Measurements from ENCODE around the gene POU6F2.

The POU6F2 gene

DNA sequence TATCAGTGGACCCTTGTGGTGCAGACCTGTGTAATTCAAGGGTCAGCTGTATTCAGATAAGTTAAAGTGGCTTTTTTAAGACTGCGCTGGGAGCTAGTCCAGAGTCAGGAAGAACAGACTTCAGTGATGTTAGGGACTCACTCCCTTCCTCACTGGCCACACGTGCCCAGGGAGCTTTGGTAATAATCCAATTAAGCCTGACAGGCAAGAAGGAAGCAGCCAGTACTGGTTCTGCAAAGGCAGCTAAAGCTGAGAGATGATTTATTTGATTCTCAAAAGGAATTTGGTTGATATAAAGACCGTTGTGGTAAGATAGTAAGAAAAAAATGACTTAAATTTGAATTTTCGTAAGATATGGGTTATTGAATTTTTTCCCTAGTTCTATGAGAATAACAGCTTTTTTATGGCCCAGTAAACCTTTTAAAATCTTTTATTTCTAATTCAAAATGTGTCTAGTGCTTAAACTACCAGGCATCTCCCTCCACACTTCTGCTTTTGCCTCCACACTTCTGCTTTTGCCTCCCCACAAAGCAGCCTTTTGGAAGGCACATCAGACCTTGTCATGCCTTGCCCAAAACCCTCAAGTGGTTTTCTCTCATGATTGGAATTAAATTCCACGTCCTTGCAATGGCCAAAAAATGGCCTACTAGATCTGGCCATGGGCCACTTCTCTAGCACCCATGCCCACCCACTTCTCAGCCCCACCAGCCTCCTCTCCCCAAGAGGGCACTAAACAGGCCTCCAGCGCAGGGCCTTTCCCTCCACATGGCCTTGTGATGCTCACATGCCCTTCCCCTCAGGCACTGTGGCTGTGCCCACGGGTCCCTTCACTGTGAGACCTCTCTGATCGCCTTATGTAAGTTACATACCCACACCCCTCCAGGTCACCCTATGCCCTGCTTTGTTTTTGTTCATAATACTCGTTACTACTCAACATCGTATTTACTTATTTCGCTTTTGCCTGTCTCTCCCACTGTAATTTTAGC lies 92.5 kb downstream of the POU6F2 start:
- DNase-seq (ENCODE audit: low read depth in 2 of 2): no peak

DNA sequence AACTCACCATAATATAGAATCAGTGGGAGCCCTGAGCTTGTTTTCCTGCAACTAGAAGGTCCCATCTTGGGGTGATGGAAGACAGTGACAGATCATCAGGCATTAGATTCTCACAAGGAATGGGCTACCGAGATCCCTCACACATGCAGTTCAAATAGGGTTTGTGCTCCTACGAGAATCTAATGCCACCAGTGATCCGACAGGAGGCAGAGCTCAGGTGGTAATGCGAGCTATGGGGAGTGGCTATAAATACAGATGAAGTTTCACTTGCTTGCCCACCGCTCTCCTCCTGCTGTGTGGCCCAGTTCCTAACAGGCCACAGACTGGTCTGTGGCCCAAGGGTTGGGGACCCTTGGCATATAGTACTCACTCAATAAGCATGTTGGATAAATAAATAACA lies 93.4 kb downstream of the POU6F2 start:
- no peak for DNase-seq (ENCODE audit: low read depth in 2 of 2)

DNA sequence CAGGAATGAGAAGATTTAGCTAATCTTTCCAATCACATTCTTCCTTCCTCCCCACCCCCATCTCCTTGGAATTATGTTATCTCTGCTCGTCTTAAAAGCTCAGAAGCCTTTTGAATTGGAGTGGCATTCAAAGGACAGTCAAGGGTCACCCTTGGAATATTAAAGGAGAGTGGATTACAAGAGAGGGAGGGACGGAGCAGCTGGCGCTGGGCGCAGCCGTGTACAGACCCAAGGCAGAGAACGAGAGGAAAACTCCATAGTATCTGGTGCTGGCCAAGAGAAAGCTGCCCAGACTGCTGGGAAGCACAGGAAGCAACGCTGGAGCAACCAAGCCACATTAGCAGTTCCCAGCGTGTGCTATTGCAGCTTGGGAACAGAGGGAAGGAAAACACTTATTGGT lies 95.7 kb downstream of the POU6F2 start:
- no peak for DNase-seq (ENCODE audit: low read depth in 2 of 2)

DNA sequence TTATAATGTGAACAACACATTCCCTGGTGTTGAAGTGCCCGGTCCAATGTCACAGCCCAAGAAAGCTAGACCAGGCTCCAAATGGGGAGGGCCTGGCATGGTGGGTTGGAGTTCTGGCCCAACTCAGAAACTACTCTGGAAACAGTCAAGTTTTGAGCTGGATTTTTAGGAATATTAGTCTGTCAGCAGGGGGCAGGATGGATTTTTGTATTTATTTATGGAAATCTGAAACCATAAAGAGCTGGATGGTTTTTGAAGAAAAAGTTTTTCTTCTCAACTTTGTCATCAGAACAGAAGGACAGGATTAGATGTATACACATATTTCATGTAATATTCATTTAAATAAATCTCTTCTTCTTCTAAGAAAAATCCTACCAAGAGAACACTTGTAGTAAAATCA lies 97.5 kb downstream of the POU6F2 start:
- DNase-seq (ENCODE audit: low read depth in 2 of 2): no peak

DNA sequence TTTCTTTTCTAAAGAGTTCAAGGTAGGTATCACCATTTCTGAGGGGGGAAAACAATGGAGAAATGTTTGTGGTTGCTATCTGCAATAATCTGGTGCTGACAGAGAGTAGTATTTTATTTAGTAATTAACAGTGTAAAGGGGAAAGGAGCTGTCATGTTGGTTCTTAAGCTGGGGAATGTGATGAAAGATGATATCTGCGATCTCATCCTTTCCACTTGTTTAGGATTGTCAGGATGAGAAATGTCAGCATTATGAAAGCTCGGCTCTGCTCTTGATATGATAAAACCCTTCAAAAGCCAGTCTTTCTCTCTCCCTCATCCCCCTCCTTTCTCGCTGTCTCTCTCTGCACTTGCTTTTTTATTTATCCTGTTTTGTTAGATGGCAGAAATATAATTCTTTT lies 106.1 kb downstream of the POU6F2 start:
- no peak for DNase-seq (ENCODE audit: low read depth in 2 of 2)

DNA sequence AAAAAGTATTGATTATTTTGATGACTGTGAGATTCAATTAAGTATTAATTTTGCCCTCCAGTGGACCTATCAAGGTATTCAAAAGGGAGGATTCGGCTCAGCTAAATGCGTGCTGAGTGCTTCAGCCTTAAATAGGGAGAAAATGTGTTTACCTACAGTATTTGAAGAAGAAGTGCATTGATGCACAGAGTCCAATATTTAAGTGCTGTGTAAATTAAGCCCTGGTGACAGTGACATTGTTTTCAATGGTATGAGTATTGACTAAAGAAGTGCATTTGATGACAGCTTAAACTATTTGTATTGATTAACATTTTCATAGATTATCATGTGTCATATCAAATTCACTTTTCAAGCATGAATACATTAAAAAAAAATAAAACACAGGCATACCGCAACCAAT lies 106.6 kb downstream of the POU6F2 start:
- DNase-seq (ENCODE audit: low read depth in 2 of 2): no peak

DNA sequence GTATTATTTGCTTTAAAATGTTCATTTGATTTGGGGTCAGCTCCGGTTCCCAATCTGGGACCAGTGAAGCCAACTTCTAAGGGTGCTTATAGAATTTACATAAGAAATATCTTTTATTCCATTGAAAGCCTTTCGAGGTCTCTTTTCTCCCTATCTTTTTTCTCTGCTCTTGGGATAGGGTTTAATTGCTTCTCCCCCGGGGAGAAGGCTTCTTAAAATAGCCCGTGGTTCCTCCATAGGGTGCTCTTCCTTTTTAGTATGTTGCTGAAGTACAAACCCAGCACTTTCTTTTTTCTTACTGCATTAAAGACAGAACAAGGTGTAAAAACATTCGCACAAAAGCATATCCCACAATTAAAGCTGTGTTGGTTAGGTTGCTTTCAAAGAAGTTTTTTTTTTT lies 107.5 kb downstream of the POU6F2 start:
- no peak for DNase-seq (ENCODE audit: low read depth in 2 of 2)

DNA sequence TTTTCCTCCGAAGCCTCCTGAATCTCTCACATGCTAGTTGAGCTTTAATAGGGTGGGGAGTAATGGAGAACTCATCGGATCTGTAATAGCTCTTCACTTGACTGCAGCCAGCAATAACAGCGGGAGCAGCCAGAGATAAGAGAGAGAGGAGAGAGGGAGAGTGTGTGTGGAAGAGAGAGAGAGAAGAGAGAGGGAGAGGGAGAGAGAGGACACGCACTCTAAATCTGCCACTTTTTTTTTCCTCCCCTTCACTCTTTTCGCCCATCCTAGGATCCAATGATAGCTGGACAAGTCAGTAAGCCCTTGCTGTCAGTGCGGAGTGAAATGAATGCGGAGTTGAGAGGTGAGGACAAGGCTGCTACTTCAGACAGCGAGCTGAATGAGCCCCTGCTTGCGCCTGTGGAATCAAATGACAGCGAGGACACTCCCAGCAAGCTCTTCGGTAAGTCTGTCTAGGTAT lies 107.9 kb downstream of the POU6F2 start:
- DNase-seq (ENCODE audit: low read depth in 2 of 2): no peak

DNA sequence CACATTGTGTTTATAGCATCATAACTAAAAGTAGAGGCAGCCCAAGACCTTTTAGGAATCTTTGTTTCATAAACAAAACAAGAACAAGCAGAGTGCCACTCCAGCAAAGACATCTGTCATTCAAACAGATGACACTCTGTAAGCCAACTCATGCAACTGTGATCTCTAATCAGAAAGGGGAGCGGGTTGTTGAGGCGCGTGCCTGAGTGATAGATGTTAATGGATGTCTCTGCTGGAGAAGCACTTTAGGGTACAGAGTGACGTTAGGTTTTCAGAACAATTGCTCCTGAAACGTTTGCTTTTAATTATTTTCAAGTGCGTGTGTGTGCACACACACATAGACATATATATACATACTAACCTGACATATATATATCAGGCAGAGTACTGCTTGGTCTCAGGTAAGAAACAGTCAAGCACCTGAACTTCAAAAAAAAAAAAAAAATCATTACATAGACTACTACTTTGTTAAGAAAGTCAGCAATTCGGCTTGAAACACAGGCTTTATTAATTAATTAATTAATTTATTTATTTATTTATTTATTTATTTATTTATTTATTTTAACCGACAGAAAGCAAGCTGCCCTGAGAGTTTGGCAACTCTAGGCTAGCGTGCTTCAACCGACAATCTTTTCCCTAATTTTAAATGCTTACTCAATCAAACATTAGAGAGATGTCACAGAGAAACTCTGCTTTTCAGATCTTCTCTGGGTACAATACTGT lies 109.1 kb downstream of the POU6F2 start:
- no peak for DNase-seq (ENCODE audit: low read depth in 2 of 2)

DNA sequence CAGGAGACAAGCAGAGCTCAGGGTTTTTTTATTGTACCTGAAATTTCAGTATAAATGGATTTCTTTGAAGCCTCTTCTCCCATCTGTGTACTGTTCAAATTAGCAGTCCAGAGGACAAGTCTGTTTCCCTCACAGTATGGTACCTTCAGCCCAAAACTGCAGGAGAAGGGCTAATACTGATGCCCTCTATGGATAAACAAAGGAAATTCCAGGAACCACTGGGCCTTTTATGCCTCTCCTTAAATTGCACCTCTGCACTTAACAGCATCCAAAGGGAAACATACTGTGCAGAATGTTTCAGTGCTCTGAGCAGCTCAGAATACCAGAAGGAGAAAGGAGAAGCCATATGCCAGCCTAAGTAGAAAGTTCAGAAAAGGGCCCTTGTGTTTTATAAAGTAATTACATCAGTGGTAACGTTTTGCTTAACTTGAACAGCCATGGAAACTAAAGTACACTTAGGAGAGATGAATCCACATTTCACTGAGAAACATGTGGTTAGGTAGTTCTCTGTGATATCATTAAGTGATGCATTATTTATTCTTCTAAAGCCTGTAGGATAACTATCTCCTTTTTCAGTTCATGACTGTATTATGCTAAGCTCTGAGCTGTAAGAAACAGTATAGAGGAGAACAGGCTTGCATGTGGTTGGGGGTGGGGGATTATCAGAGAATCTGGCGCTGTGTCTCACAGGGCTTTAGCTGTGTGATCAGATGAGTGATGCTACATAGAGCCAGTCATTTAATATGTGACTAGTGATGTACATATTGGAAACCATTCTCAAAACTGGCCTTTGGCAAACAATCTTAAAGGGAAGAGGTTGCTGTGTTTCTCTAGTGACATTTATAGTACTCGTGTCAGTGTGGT lies 111.3 kb downstream of the POU6F2 start:
- DNase-seq (ENCODE audit: low read depth in 2 of 2): no peak

DNA sequence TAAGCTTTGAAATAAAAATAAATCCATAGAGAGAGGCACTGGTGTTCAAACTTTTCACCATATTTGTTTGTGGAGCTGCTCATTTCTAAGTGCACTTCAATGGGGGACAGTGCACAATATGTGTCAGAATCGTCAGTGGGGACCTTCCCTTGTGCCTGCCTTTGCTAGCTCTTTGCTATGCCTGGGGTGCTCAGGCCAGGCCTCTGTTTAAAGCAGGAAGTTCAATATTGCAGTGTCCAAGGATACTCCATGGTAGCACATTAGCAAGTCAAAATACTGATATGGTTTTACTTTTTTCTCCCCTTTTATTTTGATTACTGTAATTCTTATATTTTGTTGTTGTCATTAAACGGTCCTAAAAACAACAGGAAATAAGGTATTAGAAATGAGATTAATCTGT lies 113.4 kb downstream of the POU6F2 start:
- no peak for DNase-seq (ENCODE audit: low read depth in 2 of 2)

DNA sequence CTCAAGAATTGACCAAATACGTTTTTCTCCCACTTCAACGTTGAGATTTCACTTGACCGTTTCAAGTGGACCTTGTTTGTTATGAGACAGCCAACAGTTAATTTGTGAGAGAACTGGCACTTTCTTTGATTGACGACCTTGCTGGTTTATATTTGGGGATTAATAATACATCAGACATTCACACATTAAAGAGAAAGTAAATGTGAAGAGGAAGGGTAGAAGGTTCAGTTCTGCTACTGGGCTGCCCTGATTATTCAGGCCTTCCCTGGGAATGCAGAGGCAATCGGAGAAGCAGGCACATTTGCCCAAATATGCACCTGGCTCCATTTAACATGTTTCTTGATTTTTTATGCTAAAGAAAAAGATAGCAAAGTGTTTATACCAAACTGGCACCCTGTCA lies 114.1 kb downstream of the POU6F2 start:
- no peak for DNase-seq (ENCODE audit: low read depth in 2 of 2)

DNA sequence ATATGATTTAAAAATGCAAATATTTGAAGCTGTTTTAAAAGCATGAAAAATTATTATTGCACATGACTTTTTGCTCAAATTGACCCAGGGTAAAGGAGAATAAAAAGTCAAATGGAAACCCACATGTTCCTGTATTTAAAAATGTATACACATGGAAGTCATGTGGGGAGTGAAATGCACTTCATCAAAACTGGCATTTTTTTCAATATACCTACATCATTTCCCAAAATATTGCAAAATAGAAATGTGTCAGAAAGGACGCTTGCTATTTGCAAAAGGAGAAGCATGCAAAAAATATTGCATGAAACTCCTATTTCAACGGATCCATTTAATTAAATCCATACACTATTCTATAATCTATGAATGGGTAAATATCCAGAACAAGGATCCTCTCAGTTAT lies 117.0 kb downstream of the POU6F2 start:
- no peak for DNase-seq (ENCODE audit: low read depth in 2 of 2)

DNA sequence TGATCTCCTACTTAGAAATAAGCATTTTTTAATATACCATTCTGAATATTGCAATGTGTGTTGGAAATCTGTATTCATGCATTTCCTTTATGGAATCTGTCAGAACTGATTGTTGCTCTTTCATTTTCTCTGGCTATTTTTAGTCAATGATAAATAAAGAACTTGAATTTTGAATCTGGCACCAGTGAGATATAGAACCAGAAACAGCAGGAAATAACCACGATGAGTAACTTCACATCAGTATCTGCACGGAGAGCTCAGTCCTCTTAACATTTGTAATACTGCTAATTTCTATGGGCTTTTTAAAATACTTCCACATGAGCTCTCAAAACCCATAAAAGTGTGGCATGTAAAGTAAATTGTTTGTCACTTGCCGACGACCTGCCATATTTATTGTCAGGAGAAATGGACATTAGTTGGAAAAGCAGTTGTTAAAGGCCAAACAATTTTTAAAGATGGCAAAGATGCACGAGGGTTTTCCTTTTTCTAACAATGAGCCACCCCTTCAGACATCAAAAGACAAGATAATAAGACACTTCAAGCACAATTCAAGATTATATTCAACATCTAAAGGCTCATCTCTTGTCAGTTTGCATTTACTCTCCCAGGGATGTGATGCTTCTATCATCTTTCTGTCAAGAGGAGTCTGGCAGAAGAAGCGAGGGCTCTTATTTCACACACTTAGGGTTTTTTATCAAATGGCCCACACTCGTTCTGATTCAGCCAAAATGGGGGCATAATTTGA lies 118.3 kb downstream of the POU6F2 start:
- DNase-seq (ENCODE audit: low read depth in 2 of 2): no peak

DNA sequence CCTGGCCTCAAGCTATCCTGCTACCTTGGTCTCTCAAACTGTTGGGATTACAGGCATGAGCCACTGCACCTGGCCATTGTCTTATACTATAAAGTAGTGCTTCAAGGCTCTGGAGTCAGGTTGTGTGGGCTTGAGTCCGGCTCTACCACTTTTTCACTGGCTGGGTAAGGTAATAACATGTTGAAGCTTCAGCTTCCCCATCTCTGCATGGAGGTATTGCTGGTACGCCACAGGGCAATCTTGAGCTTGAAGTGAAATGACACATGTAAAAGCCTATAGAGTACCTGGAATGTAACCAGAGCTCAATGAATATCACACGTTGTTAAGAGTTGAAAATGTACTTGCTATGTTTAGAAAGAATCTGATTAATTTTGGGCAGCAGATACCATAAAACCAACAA lies 120.8 kb downstream of the POU6F2 start:
- DNase-seq (ENCODE audit: low read depth in 2 of 2): no peak

DNA sequence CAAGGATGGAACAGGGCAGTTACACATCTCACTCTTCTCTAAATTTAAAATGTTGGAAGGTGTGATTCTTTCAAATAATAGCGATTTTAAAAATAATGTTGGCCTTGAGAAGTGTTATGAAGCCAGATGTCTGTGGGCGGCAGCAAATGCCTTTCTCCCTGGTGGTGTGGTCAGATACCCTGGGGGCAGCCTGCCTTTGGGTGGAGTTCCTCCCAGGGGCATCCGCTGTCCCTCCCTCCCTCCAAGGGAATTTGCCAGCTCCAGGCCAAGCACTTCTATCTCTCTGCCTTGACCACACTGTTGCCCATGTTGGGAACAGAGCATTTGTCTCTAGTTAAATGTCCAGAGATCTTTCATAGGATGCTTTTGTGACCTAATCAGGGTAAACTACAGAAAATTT lies 121.4 kb downstream of the POU6F2 start:
- no peak for DNase-seq (ENCODE audit: low read depth in 2 of 2)

DNA sequence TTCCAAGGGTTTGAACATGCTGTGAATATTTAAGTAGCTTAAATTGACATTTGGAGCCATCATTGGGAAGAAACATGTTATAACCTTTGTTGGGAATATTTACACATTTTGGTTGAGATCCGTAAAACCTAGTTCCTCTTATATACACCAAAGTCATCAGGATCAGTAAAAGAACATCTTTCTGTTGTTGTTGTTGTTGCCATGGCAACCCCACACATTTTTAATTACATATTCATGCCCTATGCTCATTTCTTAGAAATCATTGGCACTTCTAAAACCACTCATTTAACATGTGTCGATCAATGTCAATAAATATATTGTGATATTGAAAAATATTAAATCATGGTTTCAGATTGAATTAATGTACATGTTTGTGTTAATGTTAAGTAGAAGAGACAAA lies 122.6 kb downstream of the POU6F2 start:
- DNase-seq (ENCODE audit: low read depth in 2 of 2): no peak

DNA sequence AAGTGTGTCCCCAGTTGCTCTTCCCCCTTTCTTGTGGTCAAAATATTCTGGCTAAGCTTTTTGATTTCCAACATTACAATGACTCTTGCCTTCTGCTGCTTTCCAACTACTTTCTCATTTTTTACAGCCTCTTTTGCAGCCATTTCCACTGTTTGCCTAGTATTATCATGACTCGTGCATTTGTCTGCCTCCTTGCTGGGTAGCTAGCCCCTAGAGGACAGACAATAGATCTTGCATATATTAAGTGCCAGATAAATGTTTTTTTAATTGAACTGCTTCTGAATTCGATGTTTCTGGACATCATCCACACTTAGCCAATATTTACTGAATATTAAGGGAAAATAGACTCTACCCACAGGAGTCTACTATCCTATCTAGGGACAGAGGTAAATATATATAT lies 124.5 kb downstream of the POU6F2 start:
- DNase-seq (ENCODE audit: low read depth in 2 of 2): no peak

DNA sequence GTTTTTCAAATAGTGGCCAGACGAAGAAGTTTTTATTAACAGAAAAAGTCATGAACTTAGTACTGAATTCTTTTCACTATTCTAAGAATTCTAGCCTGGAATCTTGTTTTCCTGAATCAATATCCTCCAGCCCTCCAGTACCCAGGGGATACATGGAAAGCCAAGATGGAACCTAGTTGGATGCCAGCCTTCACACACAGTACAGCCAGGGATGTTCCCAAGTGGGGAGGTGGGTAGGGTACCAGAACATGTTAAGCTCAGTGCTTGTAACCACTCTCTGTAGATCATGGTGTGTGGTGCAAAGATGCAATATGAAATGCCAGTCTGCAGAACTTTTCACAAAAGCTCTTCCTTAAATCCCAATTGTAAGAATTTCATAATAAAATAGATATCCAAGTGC lies 128.0 kb downstream of the POU6F2 start:
- no peak for DNase-seq (ENCODE audit: low read depth in 2 of 2)

DNA sequence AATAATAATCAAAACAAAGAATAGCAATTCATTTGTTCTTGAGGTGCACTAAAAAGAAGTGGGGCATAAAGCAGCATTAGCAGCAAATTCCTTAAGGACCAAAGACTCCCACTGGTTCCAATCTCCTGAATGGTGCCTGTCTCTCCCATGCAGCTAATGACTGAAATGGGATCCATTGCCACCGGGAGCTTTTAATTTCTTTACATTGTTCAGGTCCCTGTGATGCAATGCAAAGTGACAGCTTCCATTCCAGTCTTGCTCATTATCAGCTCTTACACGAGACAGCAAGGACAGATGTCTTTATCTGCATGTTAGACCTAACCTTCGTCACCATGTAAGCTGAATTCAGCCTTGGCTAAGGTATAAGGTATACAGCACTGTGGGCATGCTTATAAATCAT lies 148.1 kb downstream of the POU6F2 start:
- no peak for DNase-seq (ENCODE audit: low read depth in 2 of 2)

DNA sequence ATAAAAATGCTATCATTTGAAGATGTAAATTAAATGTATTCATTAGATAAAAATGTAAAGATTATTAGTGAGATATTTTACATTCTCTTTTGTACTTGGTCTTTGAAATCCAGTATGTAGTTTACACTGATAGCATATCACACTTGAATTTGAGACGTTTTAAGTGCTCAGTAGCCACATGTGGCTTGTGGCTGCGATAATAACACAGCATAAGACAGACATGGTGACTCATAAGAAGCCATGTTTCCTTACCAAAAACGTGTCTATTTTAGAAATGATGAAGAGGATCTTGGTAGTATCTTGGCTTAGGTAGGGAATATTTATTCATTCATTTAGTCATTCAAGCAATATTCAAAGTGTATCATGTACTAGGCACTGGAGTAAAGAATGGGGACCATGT lies 149.3 kb downstream of the POU6F2 start:
- no peak for DNase-seq (ENCODE audit: low read depth in 2 of 2)

Measured in stimulated activated CD8-positive, alpha-beta memory T cell treated with anti-CD3 and anti-CD28 coated beads, Interleukin-15, amount 100 ng/mL, for 4 hours (primary cell).